Liver (tissue), 9 donors: Measurements from ENCODE around the gene IGLL5. TPM values are rescaled to one million over a fixed set of nuclear protein-coding genes. Genes with fewer than 3 reads are reported as not detected.

Experiments
- DNase-seq: peaks from one replicate; pipeline ENCODE4 v3.0.0-alpha.2; 2017; ENCODE audit warnings: low spot score
- H3K27ac ChIP-seq, 2 donors: one replicate each; pipeline ENCODE4 v1.7.0; 2013; ENCODE audit warnings: inconsistent platforms in 2 of 2, low read length in 2 of 2, control low read depth in 1 of 2, low read depth in 1 of 2, mild to moderate bottlenecking in 1 of 2
- H3K27me3 ChIP-seq, 4 donors: one replicate each; pipeline versions ENCODE4 v1.6.1 to v1.7.0; 2013; ENCODE audit warnings: low read length in 3 of 4, inconsistent platforms in 1 of 4, mild to moderate bottlenecking in 1 of 4, moderate library complexity in 1 of 4; ENCODE audit not compliant: control insufficient read depth in 4 of 4, insufficient read depth in 4 of 4
- H3K36me3 ChIP-seq, 4 donors: one replicate each; pipeline versions ENCODE4 v1.6.1 to v1.7.0; 2013; ENCODE audit warnings: low read length in 3 of 4, mild to moderate bottlenecking in 3 of 4, low read depth in 1 of 4, moderate library complexity in 1 of 4; ENCODE audit not compliant: control insufficient read depth in 4 of 4, insufficient read depth in 3 of 4
- H3K4me1 ChIP-seq, 4 donors: one replicate each; pipeline versions ENCODE4 v1.6.1 to v1.7.0; 2013; ENCODE audit warnings: low read length in 3 of 4, mild to moderate bottlenecking in 3 of 4, moderate library complexity in 1 of 4; ENCODE audit not compliant: control insufficient read depth in 4 of 4, insufficient read depth in 4 of 4
- H3K4me3 ChIP-seq, 3 donors: one replicate each; pipeline versions ENCODE4 v1.6.1 to v1.7.0; 2013; ENCODE audit warnings: low read length in 3 of 3, control low read depth in 1 of 3, low read depth in 1 of 3, mild to moderate bottlenecking in 1 of 3
- H3K9ac ChIP-seq, 2 donors: one replicate each; pipeline ENCODE4 v1.7.0; 2013; ENCODE audit warnings: low read length in 2 of 2, mild to moderate bottlenecking in 2 of 2, moderate library complexity in 2 of 2, control low read depth in 1 of 2, low read depth in 1 of 2
- H3K9me3 ChIP-seq, 4 donors: one replicate each; pipeline versions ENCODE4 v1.6.1 to v1.7.0; 2013; ENCODE audit warnings: low read length in 3 of 4; ENCODE audit not compliant: control insufficient read depth in 4 of 4
- ATF3 ChIP-seq: IDR thresholded peaks from 2 replicates; pipeline ENCODE4 v1.6.1; 2016; ENCODE audit warnings: antibody characterized with exemption
- CTCF ChIP-seq: fragments of 150-350 bp; IDR thresholded peaks from 2 replicates; pipeline ENCODE4 v1.5.1; 2017; ENCODE audit warnings: improper control_type of control experiment, low read depth, low read length; ENCODE audit not compliant: missing input control
- EGR1 ChIP-seq, 2 donors: IDR thresholded peaks; 2 replicates each; pipeline ENCODE4 v1.6.1; 2016 to 2018; ENCODE audit warnings: antibody characterized with exemption in 2 of 2, low read depth in 2 of 2
- FOXA1 ChIP-seq: IDR thresholded peaks from 2 replicates; pipeline ENCODE4 v1.6.1; 2016; ENCODE audit warnings: antibody characterized with exemption
- FOXA2 ChIP-seq: IDR thresholded peaks from 2 replicates; pipeline ENCODE4 v1.6.1; 2016; ENCODE audit warnings: antibody characterized with exemption
- HNF4A ChIP-seq, 2 donors: conservative IDR thresholded peaks; 2 replicates each; pipeline ENCODE4 v1.6.1; 2016; ENCODE audit warnings: antibody characterized with exemption in 2 of 2, mild to moderate bottlenecking in 2 of 2
- JUND ChIP-seq, 2 donors: IDR thresholded peaks; 2 replicates each; pipeline ENCODE4 v1.6.1; 2016; ENCODE audit warnings: antibody characterized with exemption in 2 of 2
- MAX ChIP-seq: IDR thresholded peaks from 2 replicates; pipeline ENCODE4 v1.6.1; 2016; ENCODE audit warnings: antibody characterized with exemption
- NR2F2 ChIP-seq: IDR thresholded peaks from 2 replicates; pipeline ENCODE4 v1.6.1; 2016; ENCODE audit warnings: antibody characterized with exemption
- RAD21 ChIP-seq, 2 donors: IDR thresholded peaks; 2 replicates each; pipeline ENCODE4 v1.6.1; 2016; ENCODE audit warnings: antibody characterized with exemption in 2 of 2, mild to moderate bottlenecking in 2 of 2
- REST ChIP-seq: IDR thresholded peaks from 2 replicates; pipeline ENCODE4 v1.6.1; 2016; ENCODE audit warnings: antibody characterized with exemption, mild to moderate bottlenecking
- RXRA ChIP-seq, 2 donors: IDR thresholded peaks; 2 replicates each; pipeline ENCODE4 v1.6.1; 2017 to 2018; ENCODE audit warnings: antibody characterized with exemption in 2 of 2, mild to moderate bottlenecking in 1 of 2
- SP1 ChIP-seq: IDR thresholded peaks from 2 replicates; pipeline ENCODE4 v1.6.1; 2018; ENCODE audit warnings: antibody characterized with exemption, mild to moderate bottlenecking
- TAF1 ChIP-seq: conservative IDR thresholded peaks from 2 replicates; pipeline ENCODE4 v1.6.1; 2016; ENCODE audit warnings: antibody characterized with exemption, mild to moderate bottlenecking
- YY1 ChIP-seq: IDR thresholded peaks from 2 replicates; pipeline ENCODE4 v1.6.1; 2016; ENCODE audit warnings: antibody characterized with exemption, mild to moderate bottlenecking
- ZBTB33 ChIP-seq: IDR thresholded peaks from 2 replicates; pipeline ENCODE4 v1.6.1; 2016; ENCODE audit warnings: antibody characterized with exemption
- WGBS: extraction: QIAGEN DNeasy Blood & Tissue Kit; methylation state at CpG from one replicate; pipeline ENCODE4 v1.1.7; 2013; 5-methylcytosine and 5-hydroxymethylcytosine counted together
- polyA plus RNA-seq, 2 donors: library from polyadenylated mRNA; stranded (reverse) in 1 of 2; unstranded in 1 of 2; fragments of 200-250 nt in 1 of 2; fragments of >200 nt in 1 of 2; fragmentation: Nextera tagmentation in 1 of 2; extraction: Ambion mirVana in 1 of 2; gene quantifications; one replicate each; pipeline versions ENCODE4 v1.2.1 to v1.2.3, GENCODE V29; 2013 to 2015
- total RNA-seq, 2 donors: library from RNA; depleted of rRNA; stranded (reverse); fragments of >200 nt; gene quantifications; one replicate each; pipeline ENCODE4 v1.2.3, GENCODE V29; 2014
- donor health status: healthy.
- donor health status: healthy.
- donor health status: healthy.
- donor health status: healthy.
- donor health status: healthy.

Gene IGLL5
- total and polyA plus RNA-seq, 4 donors = 1.3 to 13.4 (median 3.4) TPM

GRCh38 chr22:22857607-22858558 lies 29.7 kb upstream of the IGLL5 start (continued):
- no peak for TF ChIP-seq EGR1 (IDR thresholded peaks at IDR 0.05; ENCODE audit: low read depth in 2 of 2)
- TF ChIP-seq ATF3 = no peak
- TF ChIP-seq CTCF = no peak
- no peak for TF ChIP-seq HNF4A (conservative IDR thresholded peaks at IDR 0.05)

GRCh38 chr22:22858559-22858937 lies 29.1 kb upstream of the IGLL5 start:
- no peak for DNase-seq
- Histone ChIP-seq H3K9me3 (no peaks in the 10 kb centered on the region), H3K27me3 (peaks cover 0 to 2% (median 0%) of the 10 kb centered on the region in 4 donors), H3K4me1 (no peaks in the 10 kb centered on the region), H3K9ac (no peak overlapping the region), H3K4me3 (no peak overlapping the region), H3K36me3 (no peaks in the 10 kb centered on the region), H3K27ac (no peak overlapping the region)
- 58% methylated on average over 2 of the region's 2 CpGs for WGBS
- TF ChIP-seq ATF3 = no peak
- no peak for TF ChIP-seq FOXA1
- TF ChIP-seq TAF1 = no peak
- TF ChIP-seq FOXA2 = no peak

- 86% methylated on average over 2 of the region's 2 CpGs for WGBS
- no peaks in the 10 kb centered on the region for H3K36me3 ChIP-seq
- no peaks in the 10 kb centered on the region for H3K4me1 ChIP-seq
- no peaks in the 10 kb centered on the region for H3K9me3 ChIP-seq
- no peaks in the 10 kb centered on the region for H3K27me3 ChIP-seq
- no peak overlapping the region for H3K4me3 ChIP-seq
- DNase-seq = no peak
- no peak overlapping the region for H3K9ac ChIP-seq
- TF ChIP-seq SP1 (no peak), TAF1 (no peak), ZBTB33 (no peak), RAD21 (IDR thresholded peaks at IDR 0.05) (no peak), NR2F2 (no peak), REST (no peak), CTCF (no peak), RXRA (IDR thresholded peaks at IDR 0.05) (no peak), FOXA2 (no peak), YY1 (no peak), JUND (IDR thresholded peaks at IDR 0.05) (no peak), MAX (no peak)
- no peak overlapping the region for H3K27ac ChIP-seq
Observed at GRCh38 chr22:22863001-22863400, 24.6 kb upstream of the IGLL5 start.
